CD4-positive, alpha-beta T cell treated with Interferon alpha-2 for 1 hour (primary cell): ENCODE measurements around the gene AKAP10.
"Not testable (repeated sequence)": the region's sequence is repeated elsewhere in the genome, so short reads cannot be mapped to it uniquely, and the experiment has no call there.

Experiments
- DNase-seq, 2 donors: peaks; one replicate each; pipeline ENCODE4 v3.0.0-alpha.2; 2020 to 2022

The AKAP10 gene

GRCh38 chr17:19867079-19867328 is 110.6 kb downstream of the AKAP10 start:
- peak; percentile 26 to 46 for DNase-seq

GRCh38 chr17:19865021-19865420 is 112.6 kb downstream of the AKAP10 start:
- no peak for DNase-seq

GRCh38 chr17:19860647-19861177 is 116.9 kb downstream of the AKAP10 start:
- not testable (repeated sequence) for DNase-seq

GRCh38 chr17:19857640-19858039 is 120.0 kb downstream of the AKAP10 start:
- DNase-seq = no peak
